SU-DHL-6 (cell line): ENCODE results near the gene DGKB.

ENCODE experiments used
- H2AFZ ChIP-seq: fragments of 200-600 bp; sonication (generic); 2 replicates; pipeline ENCODE4 v1.6.1; 2014; ENCODE audit warnings: low read depth, mild to moderate bottlenecking, moderate library complexity, mixed read lengths, antibody characterized with exemption, low read length; ENCODE audit not compliant: severe bottlenecking
- H3F3A ChIP-seq: fragments of 200-600 bp; shearing (Covaris generic); 2 replicates; pipeline ENCODE4 v1.6.0; 2016; ENCODE audit warnings: antibody characterized with exemption, mild to moderate bottlenecking; ENCODE audit not compliant: insufficient read depth
- H3K27ac ChIP-seq: fragments of 200-600 bp; sonication (generic); 2 replicates; pipeline ENCODE4 v1.5.1; 2016; ENCODE audit warnings: low read depth, mild to moderate bottlenecking, low read length, moderate library complexity, mixed read lengths
- H3K27me3 ChIP-seq: fragments of 200-600 bp; sonication (generic), shearing (Covaris generic); 2 replicates; pipeline ENCODE4 v1.6.0; 2014; ENCODE audit warnings: mild to moderate bottlenecking, low read length
- H3K36me3 ChIP-seq: fragments of 200-600 bp; sonication (generic); 2 replicates; pipeline ENCODE4 v1.6.1; 2014; ENCODE audit warnings: mild to moderate bottlenecking, low read length, mixed read lengths
- H3K4me2 ChIP-seq: fragments of 300-600, 200-600 bp; shearing (Covaris generic), sonication (generic); 2 replicates; pipeline ENCODE4 v1.6.0; 2014; ENCODE audit warnings: low read length, low read depth, mild to moderate bottlenecking; ENCODE audit not compliant: poor library complexity, severe bottlenecking
- H3K4me3 ChIP-seq: fragments of 200-600 bp; sonication (generic); 2 replicates; pipeline ENCODE4 v1.5.1; 2014; ENCODE audit warnings: antibody characterized with exemption, low read length, mild to moderate bottlenecking, mixed read lengths; ENCODE audit not compliant: insufficient read depth, poor library complexity, severe bottlenecking
- H3K79me2 ChIP-seq: fragments of 200-600 bp; sonication (generic); 2 replicates; pipeline ENCODE4 v1.6.1; 2014; ENCODE audit warnings: mild to moderate bottlenecking, low read length, moderate library complexity; ENCODE audit not compliant: insufficient read depth
- H3K9ac ChIP-seq: fragments of 200-600 bp; sonication (generic); 2 replicates; pipeline ENCODE4 v1.7.0; 2014; ENCODE audit warnings: mild to moderate bottlenecking, low read length
- H3K9me2 ChIP-seq: fragments of 200-600 bp; sonication (generic); replicated peaks from 2 replicates; pipeline ENCODE4 v1.6.1; 2014; ENCODE audit warnings: low read length; ENCODE audit not compliant: insufficient read depth
- H3K9me3 ChIP-seq: fragments of 200-600 bp; sonication (generic); 2 replicates; pipeline ENCODE4 v1.6.1; 2014; ENCODE audit warnings: low read length, mixed read lengths; ENCODE audit not compliant: insufficient read depth
- H4K20me1 ChIP-seq: fragments of 200-600 bp; sonication (generic); 2 replicates; pipeline ENCODE4 v1.6.1; 2014; ENCODE audit warnings: low read depth, mild to moderate bottlenecking, antibody characterized with exemption, low read length, moderate library complexity, mixed read lengths
- EZH2phosphoT487 ChIP-seq: fragments of 200-600 bp; sonication (generic), shearing (Covaris generic); conservative IDR thresholded peaks from 2 replicates; pipeline ENCODE4 v1.6.1; 2018; ENCODE audit warnings: mild to moderate bottlenecking, antibody characterized with exemption, low read length, moderate library complexity, mixed read lengths
- TF ChIP-seq, protein P1 (sequence below): fragments of 200-600 bp; sonication (generic); IDR thresholded peaks from one replicate; pipeline ENCODE4 v1.5.1; 2017; ENCODE audit warnings: antibody characterized with exemption, mild to moderate bottlenecking, low read length, moderate library complexity; ENCODE audit not compliant: insufficient read depth, poor library complexity, severe bottlenecking

DGKB gene

DNA sequence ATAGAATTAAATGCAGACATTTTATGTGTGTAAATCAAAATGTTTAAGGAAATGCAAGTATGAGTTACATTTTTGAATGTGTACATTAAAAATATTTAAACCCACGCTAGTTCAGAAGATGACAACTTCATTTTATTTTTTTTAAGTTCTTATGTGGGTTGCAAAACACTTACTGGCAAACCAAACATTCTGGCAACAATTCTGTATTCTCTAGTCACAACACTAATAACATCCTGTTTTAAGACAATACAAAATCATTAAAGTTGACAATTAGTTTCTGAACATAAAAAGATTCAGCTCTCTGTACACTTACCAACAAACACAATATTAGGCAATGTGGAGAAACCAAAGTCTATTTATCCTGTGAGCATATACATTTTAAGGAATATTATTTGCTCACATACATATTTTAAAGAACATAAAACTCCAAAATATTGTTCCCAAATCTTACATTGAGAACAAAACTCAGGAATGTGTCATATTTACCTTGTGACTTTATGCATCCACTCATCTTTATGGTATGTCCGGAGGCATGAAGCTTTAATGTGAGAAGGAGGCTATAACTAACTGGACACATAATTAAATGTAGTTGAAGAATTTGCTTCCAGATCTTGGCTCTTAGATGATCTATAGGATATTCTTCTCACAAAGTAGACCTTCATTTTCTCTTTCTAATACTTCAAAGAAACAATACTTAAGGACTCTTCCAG, 134.7 kb downstream of the DGKB start:
- no peak for TF ChIP-seq EZH2phosphoT487
- TF ChIP-seq, protein P1, sequence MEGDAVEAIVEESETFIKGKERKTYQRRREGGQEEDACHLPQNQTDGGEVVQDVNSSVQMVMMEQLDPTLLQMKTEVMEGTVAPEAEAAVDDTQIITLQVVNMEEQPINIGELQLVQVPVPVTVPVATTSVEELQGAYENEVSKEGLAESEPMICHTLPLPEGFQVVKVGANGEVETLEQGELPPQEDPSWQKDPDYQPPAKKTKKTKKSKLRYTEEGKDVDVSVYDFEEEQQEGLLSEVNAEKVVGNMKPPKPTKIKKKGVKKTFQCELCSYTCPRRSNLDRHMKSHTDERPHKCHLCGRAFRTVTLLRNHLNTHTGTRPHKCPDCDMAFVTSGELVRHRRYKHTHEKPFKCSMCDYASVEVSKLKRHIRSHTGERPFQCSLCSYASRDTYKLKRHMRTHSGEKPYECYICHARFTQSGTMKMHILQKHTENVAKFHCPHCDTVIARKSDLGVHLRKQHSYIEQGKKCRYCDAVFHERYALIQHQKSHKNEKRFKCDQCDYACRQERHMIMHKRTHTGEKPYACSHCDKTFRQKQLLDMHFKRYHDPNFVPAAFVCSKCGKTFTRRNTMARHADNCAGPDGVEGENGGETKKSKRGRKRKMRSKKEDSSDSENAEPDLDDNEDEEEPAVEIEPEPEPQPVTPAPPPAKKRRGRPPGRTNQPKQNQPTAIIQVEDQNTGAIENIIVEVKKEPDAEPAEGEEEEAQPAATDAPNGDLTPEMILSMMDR, result no peak
- H3K79me2 ChIP-seq, result no peaks in the 10 kb centered on the region
- no peak overlapping the region for H3K4me3 ChIP-seq
- H3K27ac ChIP-seq, result no peak overlapping the region
- no peak overlapping the region for H3K4me2 ChIP-seq
- no peak overlapping the region for H3K9ac ChIP-seq
- H2AFZ ChIP-seq, result no peak overlapping the region
- H3K36me3 ChIP-seq, result no peaks in the 10 kb centered on the region
- no peaks in the 10 kb centered on the region for H3F3A ChIP-seq
- no peaks in the 10 kb centered on the region for H3K9me3 ChIP-seq
- no peaks in the 10 kb centered on the region for H4K20me1 ChIP-seq
- H3K27me3 ChIP-seq, result no peaks in the 10 kb centered on the region
- no peaks in the 10 kb centered on the region for H3K9me2 ChIP-seq

DNA sequence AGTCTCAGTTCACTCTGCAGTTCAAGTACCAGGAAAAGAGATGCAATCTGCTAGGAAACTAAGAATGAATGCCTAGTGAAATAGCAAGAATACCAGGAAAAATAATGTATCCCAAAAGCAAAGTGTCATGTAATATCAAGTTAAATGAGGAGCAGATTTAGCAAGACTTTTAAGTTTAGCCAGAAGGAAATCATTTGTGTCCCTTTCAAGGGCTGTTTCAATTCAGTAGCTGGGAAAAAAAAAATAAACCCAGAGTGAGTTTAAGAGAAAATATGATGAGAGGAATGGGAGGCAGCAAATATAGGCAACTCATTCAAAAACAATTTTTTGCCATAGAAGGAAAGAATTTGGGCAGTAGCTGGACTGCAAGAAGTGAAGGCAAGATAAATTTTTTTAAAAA, 135.8 kb downstream of the DGKB start:
- no peak for TF ChIP-seq EZH2phosphoT487
- TF ChIP-seq, protein P1, result no peak
- Histone ChIP-seq H3K4me2 (no peak overlapping the region), H2AFZ (no peak overlapping the region), H3K9me2 (no peaks in the 10 kb centered on the region), H3K4me3 (no peak overlapping the region), H3K36me3 (no peaks in the 10 kb centered on the region), H4K20me1 (no peaks in the 10 kb centered on the region), H3K9ac (no peak overlapping the region), H3K9me3 (no peaks in the 10 kb centered on the region), H3K27ac (no peak overlapping the region), H3K79me2 (no peaks in the 10 kb centered on the region), H3K27me3 (no peaks in the 10 kb centered on the region), H3F3A (no peaks in the 10 kb centered on the region)

DNA sequence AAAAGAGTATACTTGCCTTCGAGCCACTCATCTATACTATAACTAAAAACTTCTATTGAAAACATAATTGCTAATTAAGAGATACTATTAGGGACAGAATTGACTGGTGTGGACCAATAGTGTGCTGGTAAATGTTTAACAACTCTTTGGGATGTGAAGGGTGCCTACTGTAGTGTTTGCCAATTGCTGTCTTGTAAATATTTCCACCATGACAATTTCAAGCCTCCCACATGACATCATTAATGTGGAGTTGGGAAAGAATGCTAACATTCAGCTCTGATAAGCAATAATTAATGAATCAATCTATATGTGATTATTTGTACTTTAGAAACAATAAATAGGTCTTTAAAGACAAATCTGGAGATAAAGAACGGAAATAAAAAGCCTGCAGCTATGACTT, 136.8 kb downstream of the DGKB start:
- TF ChIP-seq, protein P1, result no peak
- TF ChIP-seq EZH2phosphoT487, result no peak
- Histone ChIP-seq H2AFZ (no peak overlapping the region), H3K4me2 (no peak overlapping the region), H3K4me3 (no peak overlapping the region), H3F3A (no peaks in the 10 kb centered on the region), H3K27me3 (no peaks in the 10 kb centered on the region), H3K27ac (no peak overlapping the region), H3K9me3 (no peaks in the 10 kb centered on the region), H3K36me3 (no peaks in the 10 kb centered on the region), H4K20me1 (no peaks in the 10 kb centered on the region), H3K9ac (no peak overlapping the region), H3K9me2 (no peaks in the 10 kb centered on the region), H3K79me2 (no peaks in the 10 kb centered on the region)
